HepG2 (cell line): Measurements from ENCODE around the gene TFDP1. TPM values are rescaled to one million over a fixed set of nuclear protein-coding genes. Genes with fewer than 3 reads are reported as not detected.

ENCODE experiments used
- ATAC-seq: fragments of 200-7000 bp; cut with Tn5 transposase; 3 replicates; pipeline ENCODE4 v1.9.1; 2020; ENCODE audit warnings: mild to moderate bottlenecking, moderate library complexity
- BruUV-seq: library from RNA; stranded (reverse); fragments of 400-500 nt; replicated peaks from 2 replicates; lab custom pipeline; 2021; lab: Mats Ljungman, UMichigan
- CTCF ChIA-PET: fragments of 300-600 bp; formaldehyde crosslinking; extraction: SDS; loops from one replicate; lab custom pipeline; 2021; ENCODE audit warnings: low total read pairs, inconsistent platforms, low intra/inter-chr PET ratio; lab: Yijun Ruan, JAX
- POLR2A ChIA-PET: fragments of 350-600 bp; sonication (Branson Sonifier 250); formaldehyde crosslinking; loops from one replicate; lab custom pipeline; 2020; ENCODE audit warnings: antibody characterized with exemption, inconsistent platforms; lab: Yijun Ruan, JAX
- DNase-seq: peaks from one replicate; pipeline ENCODE4 v3.0.0-alpha.2; 2015; ENCODE audit warnings: low spot score
- FAIRE-seq: peaks from 3 replicates; lab custom pipeline; 2011; peaks lifted over from hg19 to GRCh38; lab: Jason Lieb, UNC
- H2AFZ ChIP-seq: one replicate; pipeline ENCODE4 v1.6.1; 2011; ENCODE audit warnings: low read length, inconsistent platforms
- H3K27ac ChIP-seq: fragments of 300-600 bp; 3 replicates; pipeline ENCODE4 v1.8.0; 2011; ENCODE audit warnings: mixed run types, mild to moderate bottlenecking, mixed read lengths, low read length, inconsistent platforms; ENCODE audit not compliant: insufficient read depth; ENCODE audit errors: extremely low read length
- H3K27me3 ChIP-seq, 2 experiments: fragments of 200-600 bp in 1 of 2; 2 replicates in 1 of 2; 3 replicates in 1 of 2; pipeline versions ENCODE4 v1.6.0 to v1.8.0; 2011; ENCODE audit warnings: low read length in 2 of 2, mild to moderate bottlenecking in 2 of 2, moderate library complexity in 2 of 2, inconsistent platforms in 1 of 2; ENCODE audit not compliant: insufficient read depth in 2 of 2, control insufficient read depth in 1 of 2
- H3K36me3 ChIP-seq, 2 experiments: fragments of 200-600 bp in 1 of 2; replicated peaks in 1 of 2; 2 replicates in 1 of 2; 3 replicates in 1 of 2; pipeline versions ENCODE4 v1.5.1 to v1.8.0; 2011; ENCODE audit warnings: low read length in 2 of 2, inconsistent platforms in 1 of 2; ENCODE audit not compliant: insufficient read depth in 2 of 2, control insufficient read depth in 1 of 2
- H3K4me1 ChIP-seq: 2 replicates; pipeline ENCODE4 v1.5.1; 2012; ENCODE audit warnings: low read length, inconsistent platforms; ENCODE audit not compliant: insufficient read depth
- H3K4me2 ChIP-seq: 2 replicates; pipeline ENCODE4 v1.6.0; 2011; ENCODE audit warnings: low read depth, low read length, inconsistent platforms
- H3K4me3 ChIP-seq, 3 experiments: fragments of 200-600 bp in 1 of 3; sonication (generic), shearing (Covaris generic) in 1 of 3; replicated peaks in 1 of 3; 2 replicates each; pipeline ENCODE4 v1.5.1; 2011 to 2016; ENCODE audit warnings: low read length in 3 of 3, inconsistent platforms in 2 of 3, low read depth in 2 of 3, mild to moderate bottlenecking in 2 of 3, control low read depth in 1 of 3, mixed read lengths in 1 of 3; ENCODE audit not compliant: insufficient read depth in 1 of 3
- H3K79me2 ChIP-seq: one replicate; pipeline ENCODE4 v1.6.1; 2011; ENCODE audit warnings: low read length, inconsistent platforms; ENCODE audit not compliant: insufficient read depth
- H3K9ac ChIP-seq: 2 replicates; pipeline ENCODE4 v1.6.0; 2011; ENCODE audit warnings: mild to moderate bottlenecking, low read depth, low read length, inconsistent platforms; ENCODE audit not compliant: insufficient read depth
- H3K9me3 ChIP-seq: 2 replicates; pipeline ENCODE4 v1.5.1; 2012; ENCODE audit warnings: mild to moderate bottlenecking, low read length
- H4K20me1 ChIP-seq: 2 replicates; pipeline ENCODE4 v1.6.0; 2011; ENCODE audit warnings: inconsistent platforms, mild to moderate bottlenecking, low read length, moderate library complexity; ENCODE audit not compliant: insufficient read depth
- AGO1 ChIP-seq: fragments of 200-400 bp; formaldehyde crosslinking; IDR thresholded peaks from 2 replicates; pipeline ENCODE4 v1.6.1; 2017; ENCODE audit warnings: mild to moderate bottlenecking, low read depth, low read length, moderate library complexity; ENCODE audit not compliant: poor library complexity, severe bottlenecking
- MAZ ChIP-seq, 2 experiments: sonication (generic) in 1 of 2; formaldehyde crosslinking in 1 of 2; IDR thresholded peaks; 2 replicates each; pipeline versions ENCODE4 v1.5.0 to v1.6.1; 2012 to 2020; ENCODE audit warnings: low read depth in 2 of 2, mild to moderate bottlenecking in 2 of 2, borderline replicate concordance in 1 of 2, improper control_type of control experiment in 1 of 2, low read length in 1 of 2, missing genetic modification reagents in 1 of 2, moderate library complexity in 1 of 2
- SIX4 ChIP-seq: sonication (generic); formaldehyde crosslinking; IDR thresholded peaks from 2 replicates; pipeline ENCODE4 v1.4.0; 2020; ENCODE audit warnings: missing genetic modification reagents
- ZNF691 ChIP-seq: sonication (generic); formaldehyde crosslinking; IDR thresholded peaks from 2 replicates; pipeline ENCODE4 v1.4.0; 2020; ENCODE audit warnings: missing genetic modification reagents, low read depth, mild to moderate bottlenecking, borderline replicate concordance
- ZNF740 ChIP-seq: sonication (generic); formaldehyde crosslinking; IDR thresholded peaks from 2 replicates; pipeline ENCODE4 v1.4.0; 2020; ENCODE audit warnings: missing genetic modification reagents
- WGBS: methylation state at CpG from one replicate; pipeline ENCODE4 v1.1.6; 2017; ENCODE audit warnings: low lambda C conversion rate; 5-methylcytosine and 5-hydroxymethylcytosine counted together
- in situ Hi-C: cut with HindIII; loops from 2 replicates; pipeline ENCODE4 v1.10.0; 2017; ENCODE audit warnings: low pct_unique_long_range_greater_than_20kb; ENCODE audit not compliant: extremely low pct_ligation_motif_present
- intact Hi-C: fragments of 100-400 bp; cut with micrococcal nuclease; formaldehyde crosslinking; loops from one replicate; pipeline ENCODE4 v1.10.0; 2022; ENCODE audit not compliant: unreplicated experiment
- polyA plus RNA-seq, 8 experiments: library from polyadenylated mRNA; depleted of rRNA in 3 of 8; stranded (reverse) in 7 of 8; unstranded in 1 of 8; fragments of >200 nt; fragmentation: Illumina TruSeq in 4 of 8; extraction: Trizol in 4 of 8; gene quantifications; 2 replicates each; pipeline versions ENCODE4 v1.2.1 to v1.2.3, GENCODE V29; 2011 to 2016; ENCODE audit warnings: low read depth in 4 of 8, missing spikeins in 1 of 8, mixed read lengths in 1 of 8; ENCODE audit not compliant: insufficient read depth in 1 of 8
- total RNA-seq, 5 experiments: library from RNA; depleted of rRNA; stranded (reverse); fragments of >200 nt; fragmentation: Illumina TruSeq; extraction: Trizol; gene quantifications; 2 replicates each; pipeline ENCODE4 v1.2.3, GENCODE V29; 2016; ENCODE audit warnings: low read depth in 1 of 5

Gene TFDP1
- total and polyA plus RNA-seq, 2 of the 13 experiments (the other 11 are each of a cell fraction or from before 2014, with no cell fraction given): 38.0 to 84.2 TPM

GRCh38 chr13:113544896-113545295 lies 39.7 kb upstream of the TFDP1 start:
- ATAC-seq (peak; percentile 8), DNase-seq (no peak), FAIRE-seq (no peak)
- ChIA-PET CTCF (no interaction called here), POLR2A (no interaction called here)
- no peak for TF ChIP-seq SIX4 (CRISPR knock-in tag)
- TF ChIP-seq ZNF691 (CRISPR knock-in tag): 0 out of 2 replicates have a peak, but pooled peaks have one; percentile 2
- in situ Hi-C loops (no loop called here), intact Hi-C loops (loop anchor here (1.0 kb wide), 1 partner anchor 17 kb away; no protein-coding TSS in a partner anchor)
- H3K79me2 ChIP-seq: peaks cover 14% of the 10 kb centered on the region
- peak overlapping the region; percentile 30 for H3K27ac ChIP-seq
- H3K36me3 ChIP-seq: peaks cover 1 to 24% of the 10 kb centered on the region in 2 experiments; a peak in 3 of 5 replicates
- H3K4me3 ChIP-seq: no peak overlapping the region; a peak in 1 of 6 replicates
- H3K9me3 ChIP-seq: no peaks in the 10 kb centered on the region
- 87% methylated on average over 9 of the region's 10 CpGs for WGBS
- peak overlapping the region; percentile 25; the same call in 1 of the 2 replicates for H3K4me2 ChIP-seq
- no TSS peak for BruUV-seq
- no peak overlapping the region for H2AFZ ChIP-seq
- H3K4me1 ChIP-seq: peaks cover 38% of the 10 kb centered on the region
- peaks cover 22% of the 10 kb centered on the region; the same call in 1 of the 2 replicates for H4K20me1 ChIP-seq
- no peaks in the 10 kb centered on the region for H3K27me3 ChIP-seq
- no peak overlapping the region for H3K9ac ChIP-seq

GRCh38 chr13:113545455-113545930 lies 39.1 kb upstream of the TFDP1 start:
- WGBS: 98% methylated on average over 5 of the region's 5 CpGs
- BruUV-seq: no TSS peak
- ATAC-seq (no peak; the same call in 2 of the 3 replicates), DNase-seq (no peak)
- peaks cover 22% of the 10 kb centered on the region; the same call in 1 of the 2 replicates for H4K20me1 ChIP-seq
- CTCF ChIA-PET: no interaction called here
- peaks cover 4 to 25% of the 10 kb centered on the region in 2 experiments; a peak in 4 of 5 replicates for H3K36me3 ChIP-seq
- H3K79me2 ChIP-seq: peaks cover 14% of the 10 kb centered on the region
- TF ChIP-seq AGO1 (peak; percentile 11), ZNF740 (CRISPR knock-in tag) (no peak), MAZ (IDR thresholded peaks at IDR 0.05; ENCODE audit: borderline replicate concordance, low read depth, low read length) (no peak), MAZ (CRISPR knock-in tag; IDR thresholded peaks at IDR 0.05; ENCODE audit: low read depth) (no peak)
- TF ChIP-seq, all 625 proteins: peak for 1
- in situ Hi-C loops: no loop called here
- peak overlapping the region; percentile 31; the same call in 1 of the 2 replicates for H3K4me2 ChIP-seq
- no peaks in the 10 kb centered on the region for H3K9me3 ChIP-seq
- no peak overlapping the region for H2AFZ ChIP-seq
- H3K27ac ChIP-seq: peak overlapping the region; percentile 11
- no peaks in the 10 kb centered on the region for H3K27me3 ChIP-seq
- H3K9ac ChIP-seq: no peak overlapping the region
- FAIRE-seq: no peak
- POLR2A ChIA-PET: no interaction called here
- H3K4me3 ChIP-seq: no peak overlapping the region
- peaks cover 38% of the 10 kb centered on the region for H3K4me1 ChIP-seq
- intact Hi-C loops: no loop called here
